Hematopoietic multipotent progenitor cell treated with erythropoietin and hydrocortisone succinate and interleukin-3 and kit ligand, for 8 days (in vitro differentiated cells): Measurements from ENCODE around the gene GPD1L.
"Not testable (repeated sequence)": the region's sequence is repeated elsewhere in the genome, so short reads cannot be mapped to it uniquely, and the experiment has no call there.

Experiments used
- DNase-seq: peaks from one replicate; pipeline ENCODE4 v3.0.0-alpha.2; 2015

The GPD1L gene

GRCh38 chr3:32106929-32107362, 526 bp downstream of the GPD1L start:
- peak; percentile 64 for DNase-seq

GRCh38 chr3:32108224-32108623, 1.8 kb downstream of the GPD1L start:
- DNase-seq: not testable (repeated sequence)

- peak; percentile 11 for DNase-seq
Measured at GRCh38 chr3:32109256-32109655, 2.8 kb downstream of the GPD1L start.

- no peak for DNase-seq
Measured at GRCh38 chr3:32110233-32110760, 3.9 kb downstream of the GPD1L start.

GRCh38 chr3:32111560-32111959, 5.1 kb downstream of the GPD1L start:
- no peak for DNase-seq

GRCh38 chr3:32113566-32113965, 7.1 kb downstream of the GPD1L start:
- no peak for DNase-seq

GRCh38 chr3:32113981-32114545, 7.6 kb downstream of the GPD1L start:
- no peak for DNase-seq

- not testable (repeated sequence) for DNase-seq
Measured at GRCh38 chr3:32114546-32115386, 8.3 kb downstream of the GPD1L start.

GRCh38 chr3:32117320-32117719, 10.9 kb downstream of the GPD1L start:
- DNase-seq: no peak

GRCh38 chr3:32118215-32118614, 11.8 kb downstream of the GPD1L start:
- DNase-seq: no peak

- DNase-seq: no peak
Measured at GRCh38 chr3:32120471-32120870, 14.1 kb downstream of the GPD1L start.

- DNase-seq: no peak
Measured at GRCh38 chr3:32121137-32121536, 14.7 kb downstream of the GPD1L start.

- DNase-seq: no peak
Measured at GRCh38 chr3:32123620-32124019, 17.2 kb downstream of the GPD1L start.

- no peak for DNase-seq
Measured at GRCh38 chr3:32125012-32125411, 18.6 kb downstream of the GPD1L start.

- DNase-seq: peak; percentile 13
Measured at GRCh38 chr3:32126305-32127015, 20.0 kb downstream of the GPD1L start.

GRCh38 chr3:32127219-32127826, 20.9 kb downstream of the GPD1L start:
- no peak for DNase-seq

GRCh38 chr3:32128936-32129335, 22.5 kb downstream of the GPD1L start:
- peak; percentile 54 for DNase-seq

GRCh38 chr3:32129832-32130231, 23.4 kb downstream of the GPD1L start:
- DNase-seq: no peak

GRCh38 chr3:32132121-32132520, 25.7 kb downstream of the GPD1L start:
- no peak for DNase-seq

- DNase-seq: no peak
Measured at GRCh38 chr3:32132706-32133105, 26.3 kb downstream of the GPD1L start.

- DNase-seq: no peak
Measured at GRCh38 chr3:32136703-32137102, 30.3 kb downstream of the GPD1L start.

GRCh38 chr3:32137870-32138269, 31.4 kb downstream of the GPD1L start:
- DNase-seq: no peak

- DNase-seq: no peak
Measured at GRCh38 chr3:32138545-32139104, 32.2 kb downstream of the GPD1L start.
